GM18511 (cell line): ENCODE results near the gene BHLHA9.
"Not testable (repeated sequence)": the region's sequence is repeated elsewhere in the genome, so short reads cannot be mapped to it uniquely, and the experiment has no call there.

ENCODE experiments used
- ATAC-seq: cut with Tn5 transposase; IDR thresholded peaks from one replicate; pipeline ENCODE4 v1.9.1; 2021; ENCODE audit warnings: mild to moderate bottlenecking, moderate library complexity; ENCODE audit not compliant: unreplicated experiment

BHLHA9 gene

DNA sequence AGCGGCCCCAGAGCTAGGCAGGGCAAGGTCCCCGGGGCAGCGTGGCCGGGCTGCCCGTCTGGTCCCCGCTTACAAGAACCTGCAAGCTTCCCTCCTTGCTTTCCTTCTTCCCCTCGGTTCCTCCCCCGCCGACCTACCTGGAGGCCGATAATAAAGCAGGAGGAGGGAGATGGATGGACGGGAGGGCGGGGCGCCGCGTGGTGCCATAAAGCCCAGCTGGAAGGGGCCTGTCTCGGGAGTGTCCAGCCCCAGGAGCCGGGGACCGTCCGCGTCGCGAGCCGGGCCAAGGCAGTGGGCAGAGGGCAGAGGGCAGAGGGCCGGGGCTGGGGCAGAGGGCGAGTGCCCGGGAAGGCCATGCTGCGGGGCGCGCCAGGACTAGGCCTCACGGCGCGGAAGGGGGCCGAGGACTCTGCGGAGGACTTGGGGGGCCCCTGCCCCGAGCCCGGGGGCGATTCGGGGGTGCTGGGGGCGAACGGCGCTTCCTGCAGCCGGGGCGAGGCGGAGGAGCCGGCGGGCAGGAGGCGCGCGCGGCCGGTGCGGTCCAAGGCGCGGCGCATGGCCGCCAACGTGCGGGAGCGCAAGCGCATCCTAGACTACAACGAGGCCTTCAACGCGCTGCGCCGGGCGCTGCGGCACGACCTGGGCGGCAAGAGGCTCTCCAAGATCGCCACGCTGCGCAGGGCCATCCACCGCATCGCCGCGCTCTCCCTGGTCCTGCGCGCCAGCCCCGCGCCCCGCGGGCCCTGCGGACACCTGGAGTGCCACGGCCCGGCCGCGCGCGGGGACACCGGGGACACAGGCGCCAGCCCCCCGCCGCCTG lies at the start of gene BHLHA9:
BHLHA9 (plus strand) TSS at position 235 of the 820 bp plus-strand sequence; CDS start at position 355, 120 bp downstream.
- no peak for ATAC-seq

DNA sequence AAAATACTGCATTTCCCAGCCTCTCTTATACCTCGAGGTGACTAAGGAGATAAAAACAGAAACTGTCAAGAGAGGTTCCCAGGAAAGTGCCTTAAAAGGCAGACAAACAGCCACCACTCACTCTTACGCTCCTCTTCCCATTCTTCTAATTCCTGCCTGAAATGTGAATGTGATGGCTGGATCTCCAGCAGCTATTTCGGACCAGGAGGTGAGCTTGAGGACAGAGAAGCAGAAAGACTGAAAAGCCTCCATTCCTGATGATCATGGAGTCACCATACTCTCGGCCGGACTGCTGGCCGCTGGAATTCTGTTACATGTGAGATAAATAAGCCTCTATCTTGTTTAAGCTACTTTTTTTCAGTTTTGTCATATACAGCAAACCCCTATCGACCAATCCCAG lies 49.0 kb upstream of the BHLHA9 start:
- ATAC-seq: no peak

DNA sequence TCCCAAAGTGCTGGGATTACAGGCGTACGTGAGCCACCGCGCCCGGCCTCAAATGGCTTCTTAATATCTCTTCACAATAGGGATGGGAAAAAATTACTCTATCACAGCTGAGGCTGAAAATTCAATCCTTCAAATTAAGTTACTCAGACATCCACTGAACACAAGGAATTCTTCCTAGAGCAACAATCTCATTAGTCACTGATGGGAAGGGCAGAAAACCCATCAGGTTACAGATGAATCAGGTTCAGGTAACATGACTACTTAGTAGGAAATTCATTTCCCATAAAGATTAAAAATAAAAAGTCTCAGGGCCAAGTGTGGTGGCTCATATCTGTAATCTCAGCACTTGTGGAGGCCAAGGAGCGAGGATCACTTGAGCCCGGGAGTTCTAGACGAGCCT lies 47.9 kb upstream of the BHLHA9 start:
- ATAC-seq: no peak

DNA sequence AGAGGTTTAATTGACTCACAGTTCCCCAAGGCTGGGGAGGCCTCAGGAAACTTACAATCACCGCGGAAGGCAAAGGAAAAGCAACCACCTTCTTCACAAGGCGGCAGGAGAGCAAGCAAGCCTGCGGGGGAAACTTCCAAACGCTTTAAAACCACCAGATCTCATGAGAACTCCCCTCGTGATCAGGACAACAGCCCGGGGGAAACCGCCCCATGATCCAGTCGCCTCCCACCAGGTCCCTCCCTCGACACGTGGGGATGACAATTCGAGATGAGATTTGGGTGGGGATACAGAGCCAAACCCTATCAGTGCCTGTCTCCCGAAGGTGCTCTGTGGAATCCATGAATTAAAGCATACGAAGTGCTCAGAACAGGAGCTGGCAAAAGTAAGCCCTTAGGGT lies 46.6 kb upstream of the BHLHA9 start:
- no peak for ATAC-seq

DNA sequence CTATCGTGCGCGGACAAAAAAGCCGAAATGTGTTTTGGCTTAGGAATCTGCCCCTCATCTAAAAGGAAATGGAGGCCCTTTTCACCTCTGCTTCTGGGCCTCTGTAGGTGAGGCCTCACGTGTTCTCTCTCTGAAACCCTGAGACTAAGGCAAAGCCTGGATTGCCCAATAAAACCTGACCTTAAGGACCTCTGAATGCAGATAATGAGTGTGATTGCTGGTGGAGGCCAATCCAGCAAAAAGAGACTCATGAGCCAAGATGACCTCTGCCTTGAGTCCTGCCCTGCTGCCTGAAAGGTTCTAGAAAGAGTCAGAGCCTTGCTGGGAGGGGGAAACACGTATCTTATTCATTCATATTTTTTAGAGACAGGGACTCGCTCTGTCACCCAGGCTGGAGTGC lies 45.9 kb upstream of the BHLHA9 start:
- no peak for ATAC-seq

DNA sequence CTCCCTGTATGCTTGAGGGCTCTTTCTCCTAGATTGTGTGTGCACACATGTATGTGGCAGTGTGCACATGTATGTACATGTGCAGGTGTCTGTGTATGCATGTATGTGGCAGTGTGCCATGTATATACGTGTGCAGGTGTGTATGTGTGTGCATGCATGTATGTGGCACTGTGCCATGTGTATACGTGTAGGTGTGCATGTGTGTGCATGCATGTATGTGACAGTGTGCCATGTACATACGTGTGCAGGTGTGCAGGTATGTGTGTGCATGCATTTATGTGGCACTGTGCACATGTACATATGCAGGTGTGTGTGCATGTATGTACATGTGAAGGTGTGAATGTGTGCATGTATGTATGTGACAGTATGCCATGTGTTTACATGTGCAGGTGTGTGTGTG lies 43.9 kb upstream of the BHLHA9 start:
- no peak for ATAC-seq

DNA sequence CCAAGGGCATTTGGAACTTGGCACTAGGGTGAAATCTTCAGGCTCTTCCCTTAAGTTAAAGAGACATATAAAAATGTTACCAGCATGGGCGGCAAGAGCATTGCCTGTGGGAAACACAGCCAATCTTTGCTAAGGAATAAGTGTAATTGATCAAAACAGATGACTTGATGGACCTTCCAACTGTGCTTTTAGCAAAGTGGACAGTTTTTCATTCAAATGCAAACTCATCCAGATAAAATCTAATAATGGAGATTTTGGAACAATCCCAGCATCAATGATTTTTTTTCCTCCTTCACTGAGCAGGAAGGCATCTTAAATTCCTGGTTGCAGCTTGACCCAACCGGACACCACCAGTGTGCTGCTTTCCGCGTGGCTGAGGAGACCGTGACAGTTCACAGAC lies 42.9 kb upstream of the BHLHA9 start:
- no peak for ATAC-seq

DNA sequence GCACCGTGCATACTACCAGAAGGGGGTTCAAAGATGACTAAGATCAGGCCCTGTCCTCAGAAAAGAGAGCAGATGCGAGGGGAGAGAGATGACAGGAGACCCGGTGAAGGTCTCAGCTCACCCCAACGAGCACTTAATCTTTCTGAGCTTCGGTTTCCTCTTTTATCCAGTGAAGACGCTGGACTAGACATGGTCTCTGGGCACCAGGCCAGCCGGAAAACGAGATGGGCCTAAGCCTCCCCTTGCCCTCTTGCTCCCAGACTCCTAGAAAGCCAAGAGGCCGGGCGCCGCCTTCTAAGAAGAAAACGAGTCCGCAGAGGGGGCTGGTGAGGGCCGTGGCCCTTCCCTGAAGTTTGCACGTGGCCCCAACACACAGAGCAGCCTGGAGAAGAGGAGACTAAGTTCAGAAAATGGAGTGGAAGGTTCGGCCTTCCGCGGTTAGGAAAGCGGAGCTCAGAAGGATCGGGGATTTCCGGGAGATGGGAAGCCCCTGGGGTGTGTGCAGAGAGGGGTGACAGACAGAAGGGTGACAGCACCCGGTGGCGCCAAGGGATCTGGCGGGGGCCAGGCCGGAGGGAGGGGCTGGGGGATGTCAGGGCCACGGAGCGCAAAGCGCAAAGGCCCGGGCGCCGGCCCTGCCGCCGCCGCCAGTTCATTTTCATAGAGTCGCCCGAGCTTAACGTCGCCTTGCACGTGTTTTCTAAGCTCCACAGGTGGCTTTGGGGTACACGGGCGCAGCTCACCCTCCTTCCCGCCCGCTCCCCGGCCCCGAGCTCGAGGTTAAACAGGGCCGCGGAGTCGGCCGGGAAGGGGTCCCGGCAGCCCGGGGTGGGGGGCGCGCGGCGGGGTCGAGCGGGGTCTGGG lies 42.1 kb upstream of the BHLHA9 start:
- peak; percentile 60 for ATAC-seq

DNA sequence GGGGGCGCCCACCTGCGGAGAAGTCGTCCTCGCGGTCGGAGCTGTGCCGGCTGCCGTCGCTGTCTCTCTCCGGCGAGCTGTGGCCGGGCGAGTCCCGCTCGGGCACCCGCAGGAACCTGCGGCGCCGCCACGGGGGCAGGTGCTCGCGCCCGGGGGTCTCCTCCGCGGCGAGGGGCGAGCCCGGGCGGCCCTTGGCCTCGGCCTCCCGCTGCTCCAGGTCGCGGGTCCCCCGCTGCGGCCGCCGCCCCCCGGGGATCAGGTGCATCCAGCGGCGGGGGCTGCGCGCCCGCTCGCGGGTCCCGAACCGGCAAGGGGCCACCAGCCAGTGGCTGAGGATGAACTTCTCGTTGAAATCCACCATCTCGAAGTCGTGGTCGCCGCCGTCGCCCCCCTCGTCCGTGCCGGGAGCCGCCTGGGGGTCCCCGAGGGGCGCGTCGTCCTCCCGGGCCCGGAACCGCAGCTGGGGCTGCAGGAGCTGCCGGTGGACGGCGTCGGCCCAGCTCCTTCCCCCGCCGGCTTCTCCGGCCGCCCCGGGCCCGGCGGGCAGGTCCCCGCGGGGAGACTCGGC lies 41.4 kb upstream of the BHLHA9 start:
- peak; percentile 19 for ATAC-seq

DNA sequence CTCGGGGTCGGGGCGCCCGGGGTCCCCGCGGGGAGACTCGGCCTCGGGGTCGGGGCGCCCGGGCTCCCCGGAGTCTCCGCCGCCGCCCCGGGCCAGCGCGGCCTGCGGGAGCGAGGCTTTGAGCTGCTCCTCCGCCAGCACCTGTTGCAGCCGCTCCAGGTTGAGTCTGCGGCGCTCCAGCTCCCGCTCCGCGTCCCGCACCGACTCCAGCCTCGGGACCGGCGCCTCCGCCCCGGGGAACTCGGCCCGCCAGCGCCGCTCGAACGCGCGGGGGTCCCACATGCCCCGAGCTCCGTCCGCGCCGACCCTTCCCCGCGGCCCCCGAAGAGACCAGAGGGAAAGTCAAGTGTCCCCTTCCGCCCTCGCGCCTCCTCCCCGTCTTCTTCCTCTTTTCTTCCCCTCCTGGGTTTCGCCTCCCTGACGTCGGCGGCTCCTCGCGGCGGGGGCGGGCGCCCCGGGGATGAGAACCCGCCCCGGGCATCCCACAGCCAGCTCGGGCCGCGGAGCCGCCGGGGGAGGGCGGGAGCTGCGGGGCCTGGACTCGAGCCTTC lies 40.8 kb upstream of the BHLHA9 start:
- peak; percentile 64 for ATAC-seq

DNA sequence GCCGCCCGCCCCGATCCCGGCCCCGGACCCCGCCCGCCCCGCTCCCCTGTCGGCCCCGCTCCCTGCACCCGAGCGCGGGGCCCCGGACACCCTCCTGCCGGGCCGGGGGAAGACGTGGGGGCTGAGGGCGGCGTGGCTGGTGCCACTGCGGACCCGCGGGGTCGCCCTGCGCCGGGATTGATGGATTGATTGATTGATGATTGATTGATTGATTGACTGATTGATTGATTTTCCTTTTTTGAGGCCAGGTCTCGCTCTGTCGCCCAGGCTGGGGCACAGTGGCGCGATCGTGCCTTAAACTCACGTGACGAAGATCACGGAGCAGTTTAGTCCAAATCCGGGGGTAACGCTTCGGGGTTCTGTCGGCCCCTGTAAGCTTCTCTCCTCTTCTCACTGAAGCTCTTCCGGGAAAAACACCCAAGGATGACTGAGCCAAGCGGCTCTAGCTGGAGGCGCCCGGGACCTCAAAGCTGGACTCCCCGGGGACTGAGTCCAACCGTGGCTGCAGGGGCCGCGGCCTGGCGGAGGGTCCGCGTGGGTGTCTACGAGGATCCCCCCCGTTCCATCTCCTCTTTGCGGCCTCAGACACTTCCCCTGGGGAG lies 40.2 kb upstream of the BHLHA9 start:
- ATAC-seq: no peak

DNA sequence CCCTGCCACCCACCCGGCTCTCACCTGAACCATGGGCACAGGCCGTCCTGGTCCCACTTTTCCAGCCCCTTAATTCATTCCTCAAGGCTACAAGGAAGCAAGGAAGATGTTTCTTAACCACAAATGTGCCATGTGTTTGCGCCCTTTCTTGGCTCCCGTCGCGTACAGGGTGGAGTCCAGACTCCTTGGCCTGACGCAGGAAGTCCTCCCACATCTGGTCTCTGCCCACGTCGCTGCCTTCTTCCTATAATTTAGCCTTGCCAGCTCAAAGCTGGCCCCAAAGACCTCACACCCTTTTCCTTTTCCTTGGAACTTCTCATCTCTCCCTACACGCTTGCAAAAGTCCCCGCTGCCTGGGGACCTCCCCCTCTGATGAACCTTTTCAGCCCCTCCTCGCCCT lies 38.8 kb upstream of the BHLHA9 start:
- no peak for ATAC-seq

DNA sequence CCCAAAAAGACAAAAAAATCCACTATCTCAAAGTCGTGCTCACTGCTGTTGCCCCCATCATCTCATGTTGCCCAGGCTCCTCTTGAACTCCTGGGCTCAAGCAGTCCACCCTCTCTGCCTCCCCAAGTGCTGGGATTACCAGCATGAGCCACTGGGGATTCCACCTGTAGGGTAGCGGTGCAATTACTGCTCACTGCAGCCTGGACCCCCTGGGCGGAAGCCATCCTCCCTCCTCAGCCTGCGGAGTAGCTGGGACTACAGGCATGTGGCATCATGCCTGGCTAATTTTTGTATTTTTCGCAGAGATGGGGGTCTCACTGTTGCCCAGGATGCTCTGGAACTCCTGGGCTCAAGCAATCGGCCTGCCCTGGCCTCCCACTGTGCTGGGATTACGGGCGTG lies 37.9 kb upstream of the BHLHA9 start:
- no peak for ATAC-seq

DNA sequence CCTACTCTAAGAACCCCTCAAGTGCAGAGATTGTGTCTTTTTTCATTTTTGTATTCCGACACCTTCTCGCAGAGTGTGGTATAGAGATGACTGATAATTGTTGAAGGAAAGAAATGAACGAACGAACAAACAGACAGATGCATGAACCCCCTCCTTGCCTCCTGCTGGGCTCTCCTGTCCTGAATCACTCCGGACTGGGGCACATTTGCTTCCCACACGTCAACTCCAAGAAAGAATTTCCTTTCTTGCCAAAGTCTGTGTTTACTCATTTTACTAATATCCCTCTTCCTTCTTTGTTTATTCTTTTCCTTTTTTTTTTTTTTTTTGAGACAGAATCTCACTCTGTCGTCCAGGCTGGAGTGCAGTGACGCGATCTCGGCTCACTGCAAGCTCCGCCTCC lies 37.5 kb upstream of the BHLHA9 start:
- no peak for ATAC-seq

DNA sequence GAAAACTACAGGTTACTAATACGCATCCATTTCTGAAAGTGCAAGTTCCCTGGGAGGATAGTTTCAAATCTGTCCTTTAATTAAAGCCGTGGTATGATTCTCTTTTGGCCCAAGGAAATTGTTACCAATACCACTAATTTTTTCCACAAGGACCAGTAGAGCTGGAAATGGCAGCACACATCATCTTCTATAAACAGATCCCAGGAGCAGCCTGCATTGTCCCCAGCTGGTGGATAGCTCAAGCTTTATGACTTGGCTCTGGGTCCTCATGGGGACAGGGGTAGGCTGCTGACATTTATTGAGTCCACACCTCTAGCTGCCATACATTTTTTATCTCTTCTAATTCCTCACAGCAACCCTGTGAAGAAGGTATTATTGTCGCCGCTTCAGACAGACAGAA lies 35.8 kb upstream of the BHLHA9 start:
- no peak for ATAC-seq

DNA sequence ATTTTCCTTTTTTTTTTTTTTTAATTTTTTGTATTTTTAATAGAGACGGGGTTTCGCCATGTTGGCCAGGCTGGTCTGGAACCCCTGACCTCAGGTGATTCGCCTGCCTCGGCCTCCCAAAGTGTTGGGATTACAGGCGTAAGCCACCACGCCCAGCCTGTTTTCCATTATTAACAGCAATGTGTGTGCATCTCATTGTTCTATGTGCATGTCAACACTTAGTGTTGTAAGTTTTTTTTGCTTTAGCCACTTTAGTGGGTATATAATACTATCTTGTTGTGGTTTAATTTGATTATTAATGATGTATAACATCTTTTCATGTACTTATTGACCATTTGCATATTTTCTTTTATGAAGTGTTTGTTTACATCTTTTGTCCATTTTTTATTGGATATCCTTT lies 32.8 kb upstream of the BHLHA9 start:
- ATAC-seq: no peak

DNA sequence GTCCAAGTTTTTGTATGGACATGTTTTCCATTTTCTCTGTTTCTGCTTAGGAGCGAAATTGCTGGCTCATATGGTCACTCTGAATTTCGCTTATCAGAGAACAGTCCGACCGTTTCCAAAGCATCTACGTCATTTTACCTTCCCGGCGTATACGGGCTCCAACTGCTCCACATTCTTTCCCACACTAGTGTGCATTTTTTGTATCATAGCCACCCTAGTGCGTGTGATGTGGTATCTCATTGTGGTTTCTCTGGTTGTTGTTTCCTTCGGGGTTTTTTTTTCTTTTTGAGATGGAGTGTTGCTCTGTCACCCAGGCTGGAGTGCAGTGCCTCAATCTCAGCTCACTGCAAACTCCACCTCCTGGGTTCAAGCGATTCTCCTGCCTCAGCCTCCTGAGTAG lies 31.0 kb upstream of the BHLHA9 start:
- no peak for ATAC-seq

DNA sequence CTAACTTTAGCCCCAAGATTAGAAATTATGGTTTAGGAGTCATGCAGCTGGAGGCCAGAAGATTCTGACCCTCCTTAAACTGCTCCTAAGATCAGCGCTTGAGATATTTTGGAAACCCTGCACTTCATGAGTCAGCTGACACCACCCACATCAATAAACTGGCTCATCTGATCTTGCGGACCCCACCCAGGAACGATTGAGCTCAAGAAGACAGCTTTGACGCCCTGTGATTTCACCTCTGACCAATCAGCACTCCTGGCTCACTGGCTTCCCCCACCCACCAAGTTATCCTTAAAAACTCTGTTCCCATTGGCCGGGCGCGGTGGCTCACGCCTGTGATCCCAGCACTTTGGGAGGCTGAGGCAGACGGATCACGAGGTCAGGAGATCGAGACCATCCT lies 29.8 kb upstream of the BHLHA9 start:
- ATAC-seq: not testable (repeated sequence)

DNA sequence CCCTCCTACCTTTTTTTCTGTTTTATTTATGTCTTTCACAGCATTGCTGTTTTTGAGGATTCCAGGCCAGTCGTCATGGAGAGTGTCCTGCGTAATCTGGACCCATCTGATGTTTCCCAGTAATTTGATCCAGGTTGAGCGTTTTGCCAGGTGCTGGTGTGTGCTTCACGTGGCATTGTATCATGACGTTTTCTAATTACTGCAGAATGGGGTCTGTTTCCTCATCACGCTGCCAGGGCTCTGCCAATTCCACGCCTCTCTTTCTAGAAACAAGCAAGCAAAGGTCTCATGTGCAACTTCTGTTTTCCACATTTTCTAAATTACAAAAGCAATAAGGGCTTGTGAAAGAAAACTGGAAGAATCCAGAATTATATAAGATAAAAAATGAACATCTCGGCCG lies 28.3 kb upstream of the BHLHA9 start:
- ATAC-seq: no peak

DNA sequence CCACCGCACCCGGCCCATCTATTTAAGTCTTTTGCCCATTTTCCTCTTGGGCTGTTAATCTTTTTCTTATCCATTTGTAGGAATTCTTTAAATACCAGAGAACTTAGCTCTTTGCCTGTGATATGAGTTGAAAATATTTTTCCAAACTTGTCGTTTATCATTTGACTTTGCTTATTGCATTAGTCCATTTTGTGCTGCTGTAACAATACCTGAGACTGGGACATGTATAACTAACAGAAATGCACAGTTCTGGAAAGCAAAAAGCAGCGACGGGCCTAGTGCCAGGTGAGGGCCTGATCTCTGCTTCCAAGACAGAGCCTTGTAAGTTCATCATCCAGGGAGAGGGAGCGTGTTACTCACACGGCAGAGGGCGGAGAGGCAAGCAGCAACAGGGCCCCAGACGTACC lies 25.6 kb upstream of the BHLHA9 start:
- ATAC-seq: no peak
